ENCODE measurements around the gene SYNPR. TPM values are rescaled to one million over a fixed set of nuclear protein-coding genes. Genes with fewer than 3 reads are reported as not detected.

SYNPR gene
- total RNA-seq, 1 experiment from 2014 or later: not detected

GRCh38 chr3:63474828-63475518 is 196.9 kb downstream of the SYNPR start:
- DNase-seq: no peak
- intact Hi-C loops (cut with micrococcal nuclease; ENCODE audit: unreplicated experiment): no loop called here
- Mint-ChIP-seq H3K27me3 (ENCODE audit: insufficient read depth, unreplicated experiment) (no peaks in the 10 kb centered on the region), H3K27ac (ENCODE audit: unreplicated experiment) (no peak overlapping the region), H3K36me3 (ENCODE audit: insufficient read depth, unreplicated experiment) (no peaks in the 10 kb centered on the region), H3K4me3 (ENCODE audit: unreplicated experiment) (no peak overlapping the region), H3K9me3 (ENCODE audit: unreplicated experiment) (no peaks in the 10 kb centered on the region), H3K4me1 (ENCODE audit: low read depth, unreplicated experiment) (no peaks in the 10 kb centered on the region)
- H3K9me3 ChIP-seq: peaks cover 3% of the 10 kb centered on the region; the same call in 1 of the 2 replicates
- ChIA-PET CTCF (no interaction called here), POLR2A (no interaction called here)
- no peak overlapping the region for H3K4me3 ChIP-seq (ENCODE audit: low read depth, low read length)
- no TSS peak for BruUV-seq (replicated peaks)
- no peaks in the 10 kb centered on the region for H3K4me1 ChIP-seq
- no peak for TF ChIP-seq CTCF (IDR thresholded peaks at IDR 0.05; ENCODE audit: insufficient read depth in 1 of 2, low read depth in 1 of 2, low read length in 1 of 2, severe bottlenecking in 1 of 2, unreplicated experiment in 1 of 2)
- no peaks in the 10 kb centered on the region for H3K36me3 ChIP-seq (ENCODE audit: control insufficient read depth, insufficient read depth, low read length)
- H3K27me3 ChIP-seq (replicated peaks; ENCODE audit: control insufficient read depth, insufficient read depth, low read length): no peaks in the 10 kb centered on the region

GRCh38 chr3:63477494-63478129 is 199.5 kb downstream of the SYNPR start:
- POLR2A ChIA-PET: no interaction called here
- BruUV-seq (replicated peaks): no TSS peak

More at GRCh38 chr3:63477494-63478129, 199.5 kb downstream of the SYNPR start:
- H3K4me1 Mint-ChIP-seq (ENCODE audit: low read depth, unreplicated experiment): no peaks in the 10 kb centered on the region
- DNase-seq: no peak
- no peaks in the 10 kb centered on the region for H3K36me3 Mint-ChIP-seq (ENCODE audit: insufficient read depth, unreplicated experiment)
- Histone ChIP-seq H3K4me3 (ENCODE audit: low read depth, low read length) (no peak overlapping the region), H3K27me3 (replicated peaks; ENCODE audit: control insufficient read depth, insufficient read depth, low read length) (no peaks in the 10 kb centered on the region), H3K36me3 (ENCODE audit: control insufficient read depth, insufficient read depth, low read length) (no peaks in the 10 kb centered on the region), H3K9me3 (peaks cover 3% of the 10 kb centered on the region; the same call in 1 of the 2 replicates), H3K4me1 (no peaks in the 10 kb centered on the region)
- H3K27me3 Mint-ChIP-seq (ENCODE audit: insufficient read depth, unreplicated experiment): no peaks in the 10 kb centered on the region
- intact Hi-C loops (cut with micrococcal nuclease; ENCODE audit: unreplicated experiment): no loop called here
- no peaks in the 10 kb centered on the region for H3K9me3 Mint-ChIP-seq (ENCODE audit: unreplicated experiment)
- CTCF ChIA-PET: no interaction called here
- no peak overlapping the region for H3K4me3 Mint-ChIP-seq (ENCODE audit: unreplicated experiment)
- TF ChIP-seq CTCF (IDR thresholded peaks at IDR 0.05; ENCODE audit: insufficient read depth in 1 of 2, low read depth in 1 of 2, low read length in 1 of 2, severe bottlenecking in 1 of 2, unreplicated experiment in 1 of 2): no peak
- no peak overlapping the region for H3K27ac Mint-ChIP-seq (ENCODE audit: unreplicated experiment)
